ENCODE data around the gene SIX4. TPM values are rescaled to one million over a fixed set of nuclear protein-coding genes. Genes with fewer than 3 reads are reported as not detected.

Gene SIX4
- total RNA-seq, 2 donors from 2014 or later, result 17.6 to 21.3 TPM

- H3K9me3 ChIP-seq, result no peaks in the 10 kb centered on the region
- H3K27ac ChIP-seq, result peak overlapping the region; percentile 84 to 94
- no peaks in the 10 kb centered on the region for H3K36me3 ChIP-seq
- intact Hi-C loops (cut with DNase I), result loop anchor here (5.0 to 10.0 kb wide), 4 partner anchors 70 to 628 kb away; partner anchors contain the start of genes PCNX4, SLC38A6 and TRMT5
- under 1% methylated on average over 52 of the region's 60 CpGs for WGBS
- TF ChIP-seq CTCF (IDR thresholded peaks at IDR 0.05) (no peak), POLR2A (IDR thresholded peaks at IDR 0.05) (peak; percentile 2)
- H3K4me3 ChIP-seq, result peak overlapping the region; percentile 78 to 88
- no peaks in the 10 kb centered on the region for H3K4me1 ChIP-seq (replicated peaks)
- no peaks in the 10 kb centered on the region for H3K27me3 ChIP-seq (replicated peaks; ENCODE audit: insufficient read depth)
- DNase-seq (ENCODE audit: low spot score), result peak; percentile 61
Observed at GRCh38 chr14:60722357-60723115, 1.6 kb downstream of the SIX4 start.

GRCh38 chr14:60722107-60722356 lies 2.1 kb downstream of the SIX4 start:
- TF ChIP-seq POLR2AphosphoS5 (IDR thresholded peaks at IDR 0.05), result no peak
- no peak for TF ChIP-seq POLR2A (IDR thresholded peaks at IDR 0.05)
- TF ChIP-seq CTCF (IDR thresholded peaks at IDR 0.05), result no peak
- Histone ChIP-seq H3K27ac (peak overlapping the region; percentile 84 to 94), H3K27me3 (replicated peaks; ENCODE audit: insufficient read depth) (no peaks in the 10 kb centered on the region), H3K9me3 (no peaks in the 10 kb centered on the region), H3K36me3 (no peaks in the 10 kb centered on the region), H3K4me3 (peak overlapping the region; percentile 78 to 88), H3K4me1 (replicated peaks) (no peaks in the 10 kb centered on the region)
- intact Hi-C loops (cut with DNase I), result loop anchor here (5.0 to 10.0 kb wide), 4 partner anchors 70 to 627 kb away; partner anchors contain the start of genes PCNX4, SLC38A6 and TRMT5
- 2% methylated on average over 11 of the region's 11 CpGs for WGBS
- DNase-seq (ENCODE audit: low spot score), result no peak

GRCh38 chr14:60721326-60722106 lies 2.6 kb downstream of the SIX4 start:
- 2% methylated on average over 54 of the region's 70 CpGs for WGBS
- Histone ChIP-seq H3K9me3 (no peaks in the 10 kb centered on the region), H3K27ac (peak overlapping the region; percentile 84 to 94), H3K4me1 (replicated peaks) (no peaks in the 10 kb centered on the region), H3K27me3 (replicated peaks; ENCODE audit: insufficient read depth) (no peaks in the 10 kb centered on the region), H3K36me3 (no peaks in the 10 kb centered on the region), H3K4me3 (peak overlapping the region; percentile 78 to 88)
- TF ChIP-seq CTCF (IDR thresholded peaks at IDR 0.05) (peak in 3 of 4 experiments; percentile 25 to 52 (median 31)), POLR2AphosphoS5 (IDR thresholded peaks at IDR 0.05) (peak; percentile 5), POLR2A (IDR thresholded peaks at IDR 0.05) (no peak)
- intact Hi-C loops (cut with DNase I), result loop anchor here (5.0 to 10.0 kb wide), 4 partner anchors 69 to 627 kb away; partner anchors contain the start of genes PCNX4, SLC38A6 and TRMT5
- peak; percentile 51 for DNase-seq (ENCODE audit: low spot score)

GRCh38 chr14:60720962-60721325 lies 3.2 kb downstream of the SIX4 start:
- peak overlapping the region; percentile 84 to 94 for H3K27ac ChIP-seq
- peak overlapping the region; percentile 78 to 88 for H3K4me3 ChIP-seq
- no peaks in the 10 kb centered on the region for H3K9me3 ChIP-seq
- no peak for DNase-seq (ENCODE audit: low spot score)
- H3K27me3 ChIP-seq (replicated peaks; ENCODE audit: insufficient read depth), result no peaks in the 10 kb centered on the region
- intact Hi-C loops (cut with DNase I), result loop anchor here (5.0 to 10.0 kb wide), 4 partner anchors 69 to 626 kb away; partner anchors contain the start of genes PCNX4, SLC38A6 and TRMT5
- no peaks in the 10 kb centered on the region for H3K4me1 ChIP-seq (replicated peaks)
- H3K36me3 ChIP-seq, result no peaks in the 10 kb centered on the region
- no peak for TF ChIP-seq POLR2A (IDR thresholded peaks at IDR 0.05)
- TF ChIP-seq CTCF (IDR thresholded peaks at IDR 0.05), result no peak
- TF ChIP-seq POLR2AphosphoS5 (IDR thresholded peaks at IDR 0.05), result no peak
- 32% methylated on average over 4 of the region's 4 CpGs for WGBS

Data from prostate gland (tissue), 2 donors.